Measurements from ENCODE around the gene ALOXE3.

DNA sequence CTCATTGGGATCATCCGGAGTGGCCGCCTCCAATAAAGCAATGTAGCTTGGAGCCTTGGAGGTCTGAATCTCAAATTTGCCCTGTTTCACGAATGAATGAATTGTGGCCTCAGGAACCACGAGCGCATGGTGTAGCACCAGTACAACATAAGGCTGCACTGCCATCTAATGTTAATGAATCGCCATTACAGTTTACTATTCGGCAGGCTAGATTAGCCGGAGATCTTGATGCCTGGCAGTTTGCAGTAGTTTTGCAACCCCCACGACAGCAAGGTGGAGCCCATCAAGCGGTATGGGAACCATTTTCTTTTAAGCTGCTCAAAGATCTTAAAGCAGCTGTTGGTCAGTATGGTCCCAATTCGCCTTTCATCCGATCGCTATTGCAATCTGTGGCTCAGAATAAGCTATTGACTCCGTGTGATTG, 60.6 kb downstream of the ALOXE3 start:
- no peak for TF ChIP-seq EZH2phosphoT487 (IDR thresholded peaks at IDR 0.05; ENCODE audit: low read length)
- TF ChIP-seq, protein P1, sequence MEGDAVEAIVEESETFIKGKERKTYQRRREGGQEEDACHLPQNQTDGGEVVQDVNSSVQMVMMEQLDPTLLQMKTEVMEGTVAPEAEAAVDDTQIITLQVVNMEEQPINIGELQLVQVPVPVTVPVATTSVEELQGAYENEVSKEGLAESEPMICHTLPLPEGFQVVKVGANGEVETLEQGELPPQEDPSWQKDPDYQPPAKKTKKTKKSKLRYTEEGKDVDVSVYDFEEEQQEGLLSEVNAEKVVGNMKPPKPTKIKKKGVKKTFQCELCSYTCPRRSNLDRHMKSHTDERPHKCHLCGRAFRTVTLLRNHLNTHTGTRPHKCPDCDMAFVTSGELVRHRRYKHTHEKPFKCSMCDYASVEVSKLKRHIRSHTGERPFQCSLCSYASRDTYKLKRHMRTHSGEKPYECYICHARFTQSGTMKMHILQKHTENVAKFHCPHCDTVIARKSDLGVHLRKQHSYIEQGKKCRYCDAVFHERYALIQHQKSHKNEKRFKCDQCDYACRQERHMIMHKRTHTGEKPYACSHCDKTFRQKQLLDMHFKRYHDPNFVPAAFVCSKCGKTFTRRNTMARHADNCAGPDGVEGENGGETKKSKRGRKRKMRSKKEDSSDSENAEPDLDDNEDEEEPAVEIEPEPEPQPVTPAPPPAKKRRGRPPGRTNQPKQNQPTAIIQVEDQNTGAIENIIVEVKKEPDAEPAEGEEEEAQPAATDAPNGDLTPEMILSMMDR (IDR thresholded peaks at IDR 0.05; ENCODE audit: low read length), result peak; percentile 73
